ENCODE results near the gene CCDC91. TPM values are rescaled to one million over a fixed set of nuclear protein-coding genes. Genes with fewer than 3 reads are reported as not detected.

Gene CCDC91
- total and polyA plus RNA-seq, 2 of the 4 experiments (the other 2 are of a cell fraction): 8.6 to 14.7 TPM

DNA sequence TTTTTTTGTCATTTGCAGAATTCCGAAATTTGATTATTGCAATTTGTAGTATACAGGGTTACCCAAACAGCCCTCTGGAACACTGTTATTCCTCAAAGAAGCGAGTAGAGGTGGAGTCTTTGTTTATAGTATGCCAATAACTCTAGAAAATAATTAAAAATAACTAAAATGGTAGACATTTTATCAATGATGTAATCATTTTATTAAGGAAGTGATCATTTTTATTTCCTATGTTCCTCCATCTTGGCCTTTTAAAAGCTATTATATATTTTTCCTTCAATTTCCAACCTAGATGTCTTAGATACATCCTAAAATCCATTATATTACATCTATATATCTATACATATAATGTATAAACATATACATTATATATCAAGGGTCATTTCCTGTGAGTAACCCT is 106.0 kb downstream of the CCDC91 start:
- Histone ChIP-seq H3K9me3 (ENCODE audit: control insufficient read depth, insufficient read depth, low read length) (peaks cover 2% of the 10 kb centered on the region; the same call in 1 of the 2 replicates), H3K9ac (ENCODE audit: low read depth, low read length) (no peak overlapping the region), H2AFZ (replicated peaks; ENCODE audit: low read length, poor library complexity) (no peak overlapping the region), H2AK5ac (ENCODE audit: low read depth, low read length) (no peak overlapping the region), H2BK5ac (ENCODE audit: low read depth, low read length, poor library complexity, severe bottlenecking) (no peak overlapping the region), H3K23ac (ENCODE audit: low read depth, low read length) (no peak overlapping the region), H4K5ac (ENCODE audit: low read depth, low read length) (no peak overlapping the region), H4K20me1 (ENCODE audit: insufficient read depth, low read length) (no peaks in the 10 kb centered on the region), H4K8ac (ENCODE audit: low read depth in 2 of 2, low read length in 2 of 2) (no peak overlapping the region), H2BK20ac (ENCODE audit: low read depth, low read length) (no peak overlapping the region), H2AK9ac (replicated peaks; ENCODE audit: low read depth, low read length, poor library complexity) (no peak overlapping the region), H3K4me2 (ENCODE audit: low read depth, low read length) (no peak overlapping the region), H4K91ac (ENCODE audit: insufficient read depth, low read depth, low read length) (no peak overlapping the region), H3K9me1 (ENCODE audit: insufficient read depth, low read length) (no peaks in the 10 kb centered on the region), H3K27ac (ENCODE audit: insufficient read depth, low read length) (no peak overlapping the region), H3K4me3 (ENCODE audit: insufficient read depth, low read depth, low read length) (no peak overlapping the region), H3K27me3 (ENCODE audit: control insufficient read depth, insufficient read depth, low read length) (no peaks in the 10 kb centered on the region), H2BK120ac (ENCODE audit: low read depth, low read length) (no peak overlapping the region), H3K4me1 (ENCODE audit: control insufficient read depth, insufficient read depth, low read length) (no peaks in the 10 kb centered on the region), H3K14ac (replicated peaks; ENCODE audit: low read depth, low read length) (no peak overlapping the region), H3K18ac (ENCODE audit: low read depth, low read length) (no peak overlapping the region), H3K4ac (ENCODE audit: low read depth, low read length) (no peak overlapping the region), H3K79me1 (ENCODE audit: low read depth in 1 of 2, low read length in 2 of 2) (no peaks in the 10 kb centered on the region), H2BK15ac (ENCODE audit: low read depth, low read length) (no peak overlapping the region), H3K36me3 (ENCODE audit: control insufficient read depth, insufficient read depth, low read length) (no peaks in the 10 kb centered on the region; the same call in 1 of the 2 replicates), H3K56ac (ENCODE audit: extremely low read depth, insufficient read depth, low read length) (no peak overlapping the region)
- in situ Hi-C loops (cut with MboI; ENCODE audit: low sequenced_read_pairs): no loop called here
- CTCF ChIA-PET: no interaction called here
- TF ChIP-seq POLR2A (IDR thresholded peaks at IDR 0.05; ENCODE audit: low read depth, low read length) (no peak), NFE2L2 (IDR thresholded peaks at IDR 0.05; ENCODE audit: low read depth, low read length) (no peak), BHLHE40 (IDR thresholded peaks at IDR 0.05; ENCODE audit: low read depth, low read length) (no peak), RAD21 (IDR thresholded peaks at IDR 0.05; ENCODE audit: low read length) (no peak), MAZ (IDR thresholded peaks at IDR 0.05; ENCODE audit: borderline replicate concordance, low read depth, low read length) (no peak), CHD1 (IDR thresholded peaks at IDR 0.05; ENCODE audit: low read depth, low read length) (no peak), MAFK (IDR thresholded peaks at IDR 0.05; ENCODE audit: low read depth, low read length) (no peak), CEBPB (IDR thresholded peaks at IDR 0.05; ENCODE audit: low read depth, low read length) (no peak), RFX5 (IDR thresholded peaks at IDR 0.05; ENCODE audit: low read depth, low read length) (no peak), RCOR1 (IDR thresholded peaks at IDR 0.05; ENCODE audit: insufficient replicate concordance, low read length) (no peak), SMC3 (IDR thresholded peaks at IDR 0.05; ENCODE audit: low read depth, low read length) (no peak)
- TF ChIP-seq, protein P1, sequence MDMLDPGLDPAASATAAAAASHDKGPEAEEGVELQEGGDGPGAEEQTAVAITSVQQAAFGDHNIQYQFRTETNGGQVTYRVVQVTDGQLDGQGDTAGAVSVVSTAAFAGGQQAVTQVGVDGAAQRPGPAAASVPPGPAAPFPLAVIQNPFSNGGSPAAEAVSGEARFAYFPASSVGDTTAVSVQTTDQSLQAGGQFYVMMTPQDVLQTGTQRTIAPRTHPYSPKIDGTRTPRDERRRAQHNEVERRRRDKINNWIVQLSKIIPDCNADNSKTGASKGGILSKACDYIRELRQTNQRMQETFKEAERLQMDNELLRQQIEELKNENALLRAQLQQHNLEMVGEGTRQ (IDR thresholded peaks at IDR 0.05; ENCODE audit: low read depth, low read length): no peak
- TF ChIP-seq, protein P2, sequence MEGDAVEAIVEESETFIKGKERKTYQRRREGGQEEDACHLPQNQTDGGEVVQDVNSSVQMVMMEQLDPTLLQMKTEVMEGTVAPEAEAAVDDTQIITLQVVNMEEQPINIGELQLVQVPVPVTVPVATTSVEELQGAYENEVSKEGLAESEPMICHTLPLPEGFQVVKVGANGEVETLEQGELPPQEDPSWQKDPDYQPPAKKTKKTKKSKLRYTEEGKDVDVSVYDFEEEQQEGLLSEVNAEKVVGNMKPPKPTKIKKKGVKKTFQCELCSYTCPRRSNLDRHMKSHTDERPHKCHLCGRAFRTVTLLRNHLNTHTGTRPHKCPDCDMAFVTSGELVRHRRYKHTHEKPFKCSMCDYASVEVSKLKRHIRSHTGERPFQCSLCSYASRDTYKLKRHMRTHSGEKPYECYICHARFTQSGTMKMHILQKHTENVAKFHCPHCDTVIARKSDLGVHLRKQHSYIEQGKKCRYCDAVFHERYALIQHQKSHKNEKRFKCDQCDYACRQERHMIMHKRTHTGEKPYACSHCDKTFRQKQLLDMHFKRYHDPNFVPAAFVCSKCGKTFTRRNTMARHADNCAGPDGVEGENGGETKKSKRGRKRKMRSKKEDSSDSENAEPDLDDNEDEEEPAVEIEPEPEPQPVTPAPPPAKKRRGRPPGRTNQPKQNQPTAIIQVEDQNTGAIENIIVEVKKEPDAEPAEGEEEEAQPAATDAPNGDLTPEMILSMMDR (conservative IDR thresholded peaks at IDR 0.05; ENCODE audit: low read depth, low read length): no peak
- POLR2A ChIA-PET (ENCODE audit: unreplicated experiment): no interaction called here
- no TSS peak for BruUV-seq (replicated peaks)
- intact Hi-C loops (cut with micrococcal nuclease): loop anchor here (5.0 kb wide), 1 partner anchor 34 kb away; no protein-coding TSS in a partner anchor
- DNase-seq (no peak), ATAC-seq (ENCODE audit: low read depth) (no peak)
- dilution Hi-C loops (cut with HindIII; ENCODE audit: low sequenced_read_pairs, unreplicated experiment): no loop called here
- no CpG with 5 or more reads among the region's 2 CpGs for WGBS, 2 experiments (ENCODE audit: extremely low coverage in 2 of 2, insufficient read length in 1 of 2)

Data from IMR-90 (cell line).